CD14-positive monocyte (primary cell): ENCODE results near the gene CCDC59. TPM values are rescaled to one million over a fixed set of nuclear protein-coding genes. Genes with fewer than 3 reads are reported as not detected.

Source experiments
- DNase-seq, 3 donors: peaks; one replicate each; pipeline ENCODE4 v3.0.0-alpha.2; 2011 to 2022
- H2AFZ ChIP-seq: 2 replicates; pipeline ENCODE4 v1.6.0; 2012; ENCODE audit warnings: mild to moderate bottlenecking, low read depth, low read length, inconsistent platforms; ENCODE audit not compliant: insufficient read depth, poor library complexity, severe bottlenecking
- H3K27ac ChIP-seq, 2 donors: 1 replicate in 1 of 2; 2 replicates in 1 of 2; pipeline ENCODE4 v1.5.1; 2012 to 2013; ENCODE audit warnings: low read length in 2 of 2, control low read depth in 1 of 2, inconsistent platforms in 1 of 2, low read depth in 1 of 2, mild to moderate bottlenecking in 1 of 2
- H3K27me3 ChIP-seq, 2 donors: one replicate each; pipeline versions ENCODE4 v1.6.0 to v1.6.1; 2011 to 2013; ENCODE audit warnings: low read length in 2 of 2; ENCODE audit not compliant: control insufficient read depth in 2 of 2, insufficient read depth in 2 of 2
- H3K36me3 ChIP-seq, 2 donors: replicated peaks in 1 of 2; 1 replicate in 1 of 2; 2 replicates in 1 of 2; pipeline versions ENCODE4 v1.5.1 to v1.6.1; 2012 to 2013; ENCODE audit warnings: low read length in 2 of 2, control low read depth in 1 of 2, inconsistent platforms in 1 of 2, mild to moderate bottlenecking in 1 of 2; ENCODE audit not compliant: insufficient read depth in 2 of 2, control insufficient read depth in 1 of 2
- H3K4me1 ChIP-seq, 2 donors: 1 replicate in 1 of 2; 2 replicates in 1 of 2; pipeline versions ENCODE4 v1.5.1 to v1.6.1; 2012 to 2013; ENCODE audit warnings: low read length in 2 of 2, control low read depth in 1 of 2, inconsistent platforms in 1 of 2, mild to moderate bottlenecking in 1 of 2, moderate library complexity in 1 of 2; ENCODE audit not compliant: insufficient read depth in 2 of 2, control insufficient read depth in 1 of 2
- H3K4me2 ChIP-seq: replicated peaks from 2 replicates; pipeline ENCODE3; 2012; ENCODE audit warnings: low read length, moderate library complexity, mild to moderate bottlenecking; ENCODE audit not compliant: poor library complexity, severe bottlenecking; ENCODE audit errors: extremely low read depth
- H3K4me3 ChIP-seq, 3 experiments: fragments of 200-600 bp in 1 of 3; sonication (generic) in 1 of 3; replicated peaks in 1 of 3; 1 replicate in 2 of 3; 2 replicates in 1 of 3; pipeline ENCODE4 v1.5.1; 2011 to 2013; ENCODE audit warnings: low read length in 3 of 3, mild to moderate bottlenecking in 3 of 3, control low read depth in 2 of 3, low read depth in 2 of 3, inconsistent platforms in 1 of 3, moderate library complexity in 1 of 3
- H3K79me2 ChIP-seq: 2 replicates; pipeline ENCODE4 v1.6.0; 2012; ENCODE audit warnings: mild to moderate bottlenecking, control low read depth, inconsistent platforms, low read length, moderate library complexity; ENCODE audit not compliant: insufficient read depth
- H3K9ac ChIP-seq: 2 replicates; pipeline ENCODE4 v1.6.0; 2017; ENCODE audit warnings: low read length, mild to moderate bottlenecking; ENCODE audit not compliant: insufficient read depth, poor library complexity, severe bottlenecking
- H3K9me3 ChIP-seq, 2 donors: replicated peaks in 1 of 2; 1 replicate in 1 of 2; 2 replicates in 1 of 2; pipeline versions ENCODE4 v1.5.1 to v1.6.1; 2012 to 2013; ENCODE audit warnings: low read length in 2 of 2, control low read depth in 1 of 2; ENCODE audit not compliant: control insufficient read depth in 1 of 2, insufficient read depth in 1 of 2
- H4K20me1 ChIP-seq: 2 replicates; pipeline ENCODE4 v1.6.0; 2012; ENCODE audit warnings: mild to moderate bottlenecking, low read length, control low read depth, moderate library complexity; ENCODE audit not compliant: insufficient read depth
- H3K27ac Mint-ChIP-seq, 7 donors: one replicate each; pipeline ENCODE4 v1.8.0; 2020; ENCODE audit warnings: mild to moderate bottlenecking in 7 of 7, mixed read lengths in 7 of 7, moderate library complexity in 6 of 7, inconsistent platforms in 2 of 7
- H3K27me3 Mint-ChIP-seq, 3 donors: one replicate each; pipeline ENCODE4 v1.8.0; 2021 to 2022; ENCODE audit warnings: low read depth in 3 of 3, mild to moderate bottlenecking in 3 of 3, mixed read lengths in 3 of 3, moderate library complexity in 3 of 3, inconsistent platforms in 1 of 3
- H3K36me3 Mint-ChIP-seq, 2 donors: one replicate each; pipeline ENCODE4 v1.8.0; 2020; ENCODE audit warnings: mixed read lengths in 2 of 2, inconsistent platforms in 1 of 2, mild to moderate bottlenecking in 1 of 2
- H3K4me1 Mint-ChIP-seq: one replicate; pipeline ENCODE4 v1.8.0; 2020; ENCODE audit warnings: mild to moderate bottlenecking, mixed read lengths
- H3K4me3 Mint-ChIP-seq, 2 donors: one replicate each; pipeline ENCODE4 v1.8.0; 2020; ENCODE audit warnings: mild to moderate bottlenecking in 2 of 2, mixed read lengths in 2 of 2, moderate library complexity in 1 of 2
- H3K9me3 Mint-ChIP-seq, 7 donors: one replicate each; pipeline ENCODE4 v1.8.0; 2020 to 2022; ENCODE audit warnings: mixed read lengths in 7 of 7, mild to moderate bottlenecking in 6 of 7, moderate library complexity in 6 of 7, inconsistent platforms in 2 of 7
- CTCF ChIP-seq: fragments of 200-600 bp; IDR thresholded peaks from one replicate; pipeline ENCODE4 v1.8.0; 2022; ENCODE audit warnings: antibody characterized with exemption, mild to moderate bottlenecking
- WGBS: methylation state at CpG from one replicate; pipeline ENCODE4 v1.1.5; 2013; ENCODE audit warnings: missing lambda C conversion rate; ENCODE audit not compliant: insufficient coverage; 5-methylcytosine and 5-hydroxymethylcytosine counted together
- intact Hi-C, 2 donors: fragments of 100-400 bp; cut with micrococcal nuclease; formaldehyde crosslinking; loops; one replicate each; pipeline versions ENCODE4 v1.15.0 to v1.15.1; 2023
- polyA plus RNA-seq, 3 donors: library from polyadenylated mRNA; depleted of rRNA in 1 of 3; unstranded in 2 of 3; stranded (reverse) in 1 of 3; fragments of 300-500 nt in 2 of 3; fragments of >200 nt in 1 of 3; fragmentation: Illumina TruSeq in 2 of 3; gene quantifications; 1 replicate in 2 of 3; 2 replicates in 1 of 3; pipeline ENCODE4 v1.2.3, GENCODE V29; 2012 to 2021

CCDC59 gene
- polyA plus RNA-seq, 3 donors = 53.5 to 70.9 (median 55.3) TPM

- DNase-seq = no peak
- H3K9ac ChIP-seq = no peak overlapping the region
- no peaks in the 10 kb centered on the region for H3K79me2 ChIP-seq
- H3K36me3 ChIP-seq = peaks cover 0 to 2% of the 10 kb centered on the region in 2 donors
- H3K9me3 ChIP-seq = peaks cover 1 to 3% of the 10 kb centered on the region in 2 donors
- no peak overlapping the region for H2AFZ ChIP-seq
- no peaks in the 10 kb centered on the region for H4K20me1 ChIP-seq
- no peak for TF ChIP-seq CTCF
- H3K9me3 Mint-ChIP-seq = peaks cover 4 to 9% (median 5%) of the 10 kb centered on the region in 7 donors
- no peak overlapping the region for H3K4me2 ChIP-seq
- intact Hi-C loops = no loop called here
- H3K4me3 Mint-ChIP-seq = no peak overlapping the region
- no peaks in the 10 kb centered on the region for H3K27me3 ChIP-seq
- H3K4me3 ChIP-seq = no peak overlapping the region
- H3K27me3 Mint-ChIP-seq = no peaks in the 10 kb centered on the region
- no peaks in the 10 kb centered on the region for H3K4me1 ChIP-seq
- H3K4me1 Mint-ChIP-seq = no peaks in the 10 kb centered on the region
- H3K36me3 Mint-ChIP-seq = peaks cover 2 to 11% of the 10 kb centered on the region in 2 donors
- no peak overlapping the region for H3K27ac Mint-ChIP-seq
- no peak overlapping the region for H3K27ac ChIP-seq
These were observed 20.8 kb upstream of the CCDC59 start for GRCh38 chr12:82378997-82379396.

- TF ChIP-seq CTCF = no peak
- intact Hi-C loops = no loop called here
- H3K4me3 Mint-ChIP-seq = no peak overlapping the region
- no peak overlapping the region for H3K9ac ChIP-seq
- no peak overlapping the region for H3K27ac ChIP-seq
- H3K27me3 Mint-ChIP-seq = peaks cover 0 to 2% (median 0%) of the 10 kb centered on the region in 3 donors
- no peaks in the 10 kb centered on the region for H3K27me3 ChIP-seq
- no peak overlapping the region for H2AFZ ChIP-seq
- no peak overlapping the region for H3K27ac Mint-ChIP-seq
- H3K9me3 Mint-ChIP-seq = peaks cover 14 to 29% (median 19%) of the 10 kb centered on the region in 7 donors
- no peak for DNase-seq
- H3K4me3 ChIP-seq = no peak overlapping the region
- peaks cover 21 to 44% of the 10 kb centered on the region in 2 donors for H3K36me3 Mint-ChIP-seq
- no CpG with 5 or more reads among the region's 2 CpGs for WGBS
- H4K20me1 ChIP-seq = no peaks in the 10 kb centered on the region
- H3K79me2 ChIP-seq = no peaks in the 10 kb centered on the region
- H3K4me1 Mint-ChIP-seq = no peaks in the 10 kb centered on the region
- H3K9me3 ChIP-seq = peaks cover 12 to 15% of the 10 kb centered on the region in 2 donors
- peaks cover 0 to 22% of the 10 kb centered on the region in 2 donors for H3K36me3 ChIP-seq
- H3K4me1 ChIP-seq = no peaks in the 10 kb centered on the region
- no peak overlapping the region for H3K4me2 ChIP-seq
These were observed 17.0 kb upstream of the CCDC59 start for GRCh38 chr12:82375201-82375600.
